ENCODE results near the gene PPIB. TPM values are rescaled to one million over a fixed set of nuclear protein-coding genes. Genes with fewer than 3 reads are reported as not detected.

The PPIB gene
- total RNA-seq, 3 donors from 2014 or later (not counting 1 experiment from before 2014, with no cell fraction given), result 234 to 298 (median 251) TPM

DNA sequence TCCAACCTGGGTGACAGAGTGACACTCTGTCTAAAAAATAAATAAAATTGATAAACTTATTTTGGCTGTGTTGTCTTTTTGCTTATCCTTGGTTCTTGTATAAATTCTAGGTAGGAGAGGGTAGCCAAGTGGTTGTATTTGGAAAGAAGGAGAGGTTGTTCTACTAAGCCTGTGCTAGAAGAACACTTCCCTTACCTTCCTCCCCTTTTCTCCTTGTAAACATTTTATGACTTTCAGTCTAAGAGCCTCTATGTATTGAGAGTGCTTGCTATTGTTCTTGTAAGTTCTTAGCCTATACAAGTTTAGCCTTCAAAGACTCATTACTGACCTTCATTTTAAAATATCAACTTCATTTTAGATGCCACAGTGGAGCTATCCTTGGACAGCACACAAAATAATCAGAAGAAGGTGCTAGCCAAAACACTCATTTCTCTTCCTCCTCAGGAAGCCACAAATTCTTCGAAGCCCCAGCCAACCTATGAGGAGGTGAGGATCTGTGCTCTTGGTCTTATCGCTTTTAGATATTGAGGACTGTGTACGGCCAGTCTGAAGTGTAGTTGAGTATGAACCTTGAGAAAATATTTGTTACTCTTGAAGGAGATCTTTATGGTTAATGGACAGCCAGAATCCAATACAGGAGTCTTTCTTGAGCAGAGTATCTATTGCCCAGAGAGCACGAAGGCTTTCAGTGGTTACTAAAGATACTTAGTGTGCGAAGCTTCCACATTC is 44.9 kb downstream of the PPIB start:
- Mint-ChIP-seq H3K36me3 (peaks cover 30% of the 10 kb centered on the region), H3K27ac (peak overlapping the region in 1 of 2 donors; percentile 34), H3K4me1 (peaks cover 16 to 18% of the 10 kb centered on the region in 2 donors), H3K4me3 (no peak overlapping the region), H3K9me3 (no peaks in the 10 kb centered on the region), H3K27me3 (ENCODE audit: low read depth in 2 of 2) (no peaks in the 10 kb centered on the region)
- Histone ChIP-seq H3K27ac (ENCODE audit: low read length) (no peak overlapping the region), H3K36me3 (ENCODE audit: control insufficient read depth, insufficient read depth, low read length) (peaks cover 94% of the 10 kb centered on the region), H3K27me3 (ENCODE audit: control insufficient read depth, insufficient read depth, low read length) (no peaks in the 10 kb centered on the region), H3K9me3 (ENCODE audit: control insufficient read depth, insufficient read depth, low read length) (no peaks in the 10 kb centered on the region), H3K4me1 (ENCODE audit: control insufficient read depth, insufficient read depth, low read length) (no peaks in the 10 kb centered on the region), H3K4me3 (ENCODE audit: low read length) (no peak overlapping the region)
- 90% methylated on average over 5 of the region's 5 CpGs for WGBS (ENCODE audit: insufficient coverage)
- no peak for ATAC-seq
- no peak for TF ChIP-seq CTCF (IDR thresholded peaks at IDR 0.05)
- no peak for DNase-seq
- intact Hi-C loops (cut with micrococcal nuclease), result no loop called here

GRCh38 chr15:64112904-64113303 is 49.9 kb downstream of the PPIB start:
- TF ChIP-seq CTCF (IDR thresholded peaks at IDR 0.05), result no peak
- peaks cover 8% of the 10 kb centered on the region for H3K4me1 ChIP-seq (ENCODE audit: control insufficient read depth, insufficient read depth, low read length)
- H3K27me3 Mint-ChIP-seq (ENCODE audit: low read depth in 2 of 2), result no peaks in the 10 kb centered on the region
- H3K36me3 Mint-ChIP-seq, result peaks cover 21% of the 10 kb centered on the region
- 88% methylated on average over 1 of the region's 1 CpG for WGBS (ENCODE audit: insufficient coverage)
- no peak overlapping the region for H3K4me3 ChIP-seq (ENCODE audit: low read length)
- H3K27ac Mint-ChIP-seq, result peak overlapping the region in 1 of 2 donors; percentile 31
- H3K9me3 Mint-ChIP-seq, result no peaks in the 10 kb centered on the region
- intact Hi-C loops (cut with micrococcal nuclease), result no loop called here
- no peaks in the 10 kb centered on the region for H3K9me3 ChIP-seq (ENCODE audit: control insufficient read depth, insufficient read depth, low read length)
- ATAC-seq (no peak), DNase-seq (no peak)
- peaks cover 55% of the 10 kb centered on the region for H3K36me3 ChIP-seq (ENCODE audit: control insufficient read depth, insufficient read depth, low read length)
- no peak overlapping the region for H3K4me3 Mint-ChIP-seq
- no peaks in the 10 kb centered on the region for H3K27me3 ChIP-seq (ENCODE audit: control insufficient read depth, insufficient read depth, low read length)
- H3K4me1 Mint-ChIP-seq, result peaks cover 43 to 49% of the 10 kb centered on the region in 2 donors
- H3K27ac ChIP-seq (ENCODE audit: low read length), result no peak overlapping the region

DNA sequence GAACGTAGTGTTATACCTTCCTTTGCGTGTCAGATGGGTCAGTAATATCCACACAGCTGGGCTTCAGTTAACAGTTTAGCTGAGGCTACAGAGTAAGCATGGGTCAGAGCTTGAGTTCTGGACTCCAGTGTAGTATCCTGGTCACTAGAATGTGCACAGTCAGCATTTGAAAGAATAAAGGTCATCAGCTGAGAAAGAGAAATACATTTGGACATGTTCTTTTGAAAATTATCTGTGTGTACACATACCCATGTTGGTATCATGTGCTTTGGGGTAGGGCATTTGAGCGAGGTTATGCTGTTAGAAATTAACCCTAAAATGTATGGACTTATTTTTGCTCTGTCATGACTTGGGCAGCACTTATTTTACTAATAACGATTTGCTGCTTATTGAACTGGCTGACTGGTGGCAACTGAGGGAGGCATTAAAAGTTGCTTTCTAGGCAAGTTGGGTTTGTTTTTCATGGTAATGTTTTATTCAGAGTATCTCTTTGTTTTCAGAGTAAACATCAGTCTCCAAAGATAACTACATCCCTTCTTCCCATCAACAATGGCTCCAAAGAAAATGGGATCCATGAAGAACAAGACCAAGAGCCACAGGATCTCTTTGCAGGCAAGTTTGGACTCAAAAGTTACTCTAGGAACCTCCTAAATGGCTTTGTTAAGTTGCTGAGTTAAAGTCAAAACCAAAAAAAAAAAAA is 50.6 kb downstream of the PPIB start:
- no peak for ATAC-seq
- no peak for TF ChIP-seq CTCF (IDR thresholded peaks at IDR 0.05)
- H3K4me1 Mint-ChIP-seq, result peaks cover 46 to 52% of the 10 kb centered on the region in 2 donors
- Histone ChIP-seq H3K9me3 (ENCODE audit: control insufficient read depth, insufficient read depth, low read length) (no peaks in the 10 kb centered on the region), H3K36me3 (ENCODE audit: control insufficient read depth, insufficient read depth, low read length) (peaks cover 48% of the 10 kb centered on the region), H3K4me1 (ENCODE audit: control insufficient read depth, insufficient read depth, low read length) (peaks cover 8% of the 10 kb centered on the region), H3K27me3 (ENCODE audit: control insufficient read depth, insufficient read depth, low read length) (no peaks in the 10 kb centered on the region), H3K27ac (ENCODE audit: low read length) (no peak overlapping the region), H3K4me3 (ENCODE audit: low read length) (no peak overlapping the region)
- H3K4me3 Mint-ChIP-seq, result no peak overlapping the region
- DNase-seq, result no peak
- peaks cover 20% of the 10 kb centered on the region for H3K36me3 Mint-ChIP-seq
- H3K27ac Mint-ChIP-seq, result peak overlapping the region in 1 of 2 donors; percentile 31
- H3K9me3 Mint-ChIP-seq, result no peaks in the 10 kb centered on the region
- WGBS (ENCODE audit: insufficient coverage), result 93% methylated on average over 4 of the region's 4 CpGs
- no peaks in the 10 kb centered on the region for H3K27me3 Mint-ChIP-seq (ENCODE audit: low read depth in 2 of 2)
- intact Hi-C loops (cut with micrococcal nuclease), result no loop called here

Measured in natural killer cell (primary cell).